HG02884 (cell line): ENCODE measurements around the gene ATAT1.

Source experiments
- ATAC-seq: cut with Tn5 transposase; IDR thresholded peaks from one replicate; pipeline ENCODE4 v1.9.1; 2021; ENCODE audit warnings: mild to moderate bottlenecking, moderate library complexity; ENCODE audit not compliant: unreplicated experiment

The ATAT1 gene

DNA sequence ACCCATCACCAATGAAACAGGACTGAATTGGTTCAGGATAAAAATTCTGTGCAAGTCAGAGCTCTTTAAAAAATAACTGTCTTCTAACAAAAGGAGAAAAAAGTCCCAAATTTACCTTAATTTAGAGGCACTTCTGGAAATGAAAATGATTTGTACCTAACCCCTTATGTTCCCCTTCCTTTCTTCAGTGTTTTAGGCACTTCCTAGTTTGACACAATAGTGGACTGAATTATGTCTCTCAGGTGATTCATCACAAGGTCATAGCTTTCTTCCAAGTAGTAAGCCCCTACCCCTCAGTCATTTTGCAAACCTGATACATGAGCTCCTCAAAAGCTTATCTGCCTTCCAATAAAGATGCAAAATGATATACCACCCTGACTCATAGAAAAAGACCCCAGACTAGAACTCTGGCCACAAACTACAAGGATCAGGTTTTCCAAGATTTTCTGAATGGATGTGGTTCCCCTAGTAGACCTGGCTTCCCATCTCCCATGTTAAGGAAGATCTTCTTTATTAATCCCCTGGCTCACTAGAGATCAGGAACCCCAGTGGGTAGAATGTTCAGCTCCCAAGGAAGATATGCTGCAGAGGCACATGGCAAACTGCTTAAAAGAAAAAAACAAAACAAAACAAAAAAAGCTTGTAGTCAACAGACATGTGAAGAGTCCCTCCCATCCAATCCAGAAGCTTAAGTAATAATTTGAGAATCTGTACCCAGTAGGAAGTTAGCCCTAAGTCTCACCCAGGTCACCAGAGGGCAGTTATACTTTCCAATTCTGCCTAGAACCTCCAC lies 13.2 kb upstream of the ATAT1 start:
- no peak for ATAC-seq

DNA sequence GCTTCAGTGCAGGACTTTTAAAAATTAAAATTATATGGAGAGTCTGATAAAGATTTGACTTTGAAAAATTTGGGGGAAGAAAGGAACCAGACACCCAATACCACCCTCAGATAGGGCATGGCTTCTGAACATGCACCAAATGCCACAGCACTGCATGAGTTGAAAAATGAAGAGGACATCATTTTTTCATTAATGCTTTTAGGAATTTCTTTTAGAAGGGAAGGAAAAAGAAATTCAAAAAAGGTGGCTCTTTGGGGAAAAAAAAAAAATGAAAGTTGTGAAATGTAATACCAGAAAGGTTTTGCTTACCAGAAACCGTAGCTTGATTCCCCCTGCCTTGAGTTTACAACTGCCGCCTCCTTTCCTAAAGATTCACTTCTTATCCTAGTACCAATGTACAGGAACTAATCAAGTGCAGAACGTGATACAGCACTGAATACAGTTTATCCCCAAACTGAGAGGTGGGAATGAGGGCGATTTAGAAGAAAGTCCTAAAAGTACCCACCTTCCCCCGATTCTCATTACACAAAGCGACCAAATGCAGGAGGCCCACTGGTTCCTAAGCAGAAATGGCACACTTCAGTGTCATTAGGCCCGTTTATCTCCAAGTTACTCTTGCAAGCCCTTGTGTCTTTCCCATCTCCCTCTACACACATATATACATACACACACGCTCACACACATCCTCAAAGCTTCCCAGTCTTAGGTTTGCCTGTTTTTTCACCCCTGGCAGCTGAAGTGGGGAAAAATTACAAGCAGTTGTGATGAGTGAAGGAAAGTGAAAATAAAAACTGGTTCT lies 12.4 kb upstream of the ATAT1 start:
- no peak for ATAC-seq

GRCh38 chr6:30614843-30615218 lies 11.8 kb upstream of the ATAT1 start:
- peak; percentile 37 for ATAC-seq

- no peak for ATAC-seq
Observed at GRCh38 chr6:30615219-30615957, 11.3 kb upstream of the ATAT1 start.

- ATAC-seq: no peak
Observed at GRCh38 chr6:30615958-30616810, 10.5 kb upstream of the ATAT1 start.

- peak; percentile 75 for ATAC-seq
Observed at GRCh38 chr6:30616811-30617564, 9.7 kb upstream of the ATAT1 start, which contains the start of gene PPP1R10. TSS of gene PPP1R10 (minus strand) at chr6:30617243. CDS start at chr6:30609944, 7,299 bp downstream.

DNA sequence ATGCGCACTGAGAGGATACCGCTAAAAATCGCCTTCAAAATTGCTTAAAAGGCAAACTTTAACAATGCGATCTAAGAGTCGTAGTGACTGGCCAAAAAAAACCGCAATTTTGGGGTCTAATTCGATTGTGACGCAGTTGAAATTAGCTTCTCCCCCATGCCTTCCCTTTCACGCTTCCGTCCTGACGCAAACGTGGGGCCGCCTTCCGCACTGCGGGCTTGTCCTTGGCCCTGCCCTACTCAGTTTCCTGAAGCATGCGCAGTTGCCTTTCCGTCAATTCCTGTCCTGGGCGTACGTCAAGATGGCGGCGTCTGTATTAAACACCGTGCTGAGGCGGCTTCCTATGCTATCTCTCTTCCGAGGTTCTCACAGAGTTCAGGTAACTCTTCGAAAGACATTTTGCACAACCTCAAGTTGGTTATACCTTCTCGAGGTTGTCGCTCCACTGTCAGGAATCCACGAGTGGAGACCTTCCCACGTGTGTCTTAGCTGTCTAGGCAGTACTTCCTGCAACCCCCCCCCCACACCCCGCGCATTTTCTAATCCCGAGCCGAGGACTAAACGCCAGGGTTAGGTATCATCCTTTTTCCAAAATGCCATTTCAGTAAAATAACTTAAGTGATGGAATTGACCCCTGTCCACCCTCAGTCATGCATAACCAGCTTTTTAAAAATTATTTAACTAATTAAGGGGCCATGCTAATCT lies 9.0 kb upstream of the ATAT1 start, which contains the start of gene MRPS18B:
MRPS18B (plus strand) TSS at position 276 of the 705 bp plus-strand sequence; CDS start at position 302, 26 bp downstream.
- ATAC-seq: peak; percentile 61

DNA sequence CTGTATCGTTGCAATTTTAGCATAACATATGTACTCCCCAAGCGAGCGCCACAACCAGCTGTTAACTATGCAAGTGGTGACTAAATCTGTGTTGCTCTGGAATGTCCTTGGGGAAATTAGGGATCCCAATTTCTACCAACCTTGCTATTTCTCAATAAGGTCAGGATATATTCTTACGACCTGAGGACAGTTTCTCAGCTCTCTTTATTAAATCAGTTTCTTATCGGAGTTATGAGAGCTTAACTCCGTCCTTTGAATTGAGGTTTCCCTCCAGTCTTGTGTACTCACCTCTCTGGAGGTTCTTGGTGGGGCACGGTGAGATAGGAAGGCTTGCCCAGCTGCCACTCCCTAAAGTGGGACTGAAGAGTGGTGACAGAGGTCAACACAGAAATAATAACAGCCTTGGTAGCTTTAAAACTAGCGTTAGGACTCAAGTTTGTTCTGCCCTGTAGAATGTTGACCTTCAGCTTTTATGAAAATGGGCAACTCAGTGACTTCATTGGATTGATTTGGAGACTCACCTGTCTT lies 8.3 kb upstream of the ATAT1 start:
- no peak for ATAC-seq

DNA sequence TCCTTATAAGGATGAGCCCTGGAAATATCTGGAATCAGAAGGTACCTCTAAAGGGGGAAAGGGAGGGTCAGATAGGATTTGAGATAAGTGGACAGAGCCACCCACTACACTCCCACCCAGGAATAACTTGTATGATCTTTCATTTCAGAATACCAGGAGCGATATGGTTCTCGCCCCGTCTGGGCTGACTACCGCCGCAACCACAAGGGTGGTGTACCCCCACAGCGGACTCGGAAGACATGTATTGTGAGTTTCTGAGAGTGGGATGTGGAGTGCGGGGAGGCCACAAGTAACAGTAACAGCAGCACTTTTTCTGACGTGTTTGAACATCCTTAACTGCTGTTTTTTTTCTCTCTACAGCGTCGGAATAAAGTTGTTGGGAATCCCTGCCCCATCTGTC lies 7.1 kb upstream of the ATAT1 start:
- no peak for ATAC-seq

DNA sequence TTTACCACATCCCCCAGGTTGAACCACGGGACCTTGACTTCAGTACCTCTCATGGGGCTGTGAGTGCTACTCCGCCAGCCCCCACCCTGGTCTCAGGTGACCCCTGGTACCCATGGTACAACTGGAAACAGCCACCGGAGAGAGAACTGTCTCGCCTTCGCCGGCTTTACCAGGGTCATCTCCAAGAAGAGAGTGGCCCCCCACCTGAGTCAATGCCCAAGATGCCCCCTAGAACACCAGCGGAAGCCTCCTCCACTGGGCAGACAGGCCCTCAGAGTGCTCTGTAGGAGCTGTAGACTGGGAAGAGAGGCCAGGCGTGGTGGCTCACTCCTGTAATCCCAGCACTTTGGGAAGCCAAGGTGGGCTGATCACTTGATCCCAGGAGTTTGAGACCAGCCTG lies 1.2 kb upstream of the ATAT1 start:
- ATAC-seq: no peak

DNA sequence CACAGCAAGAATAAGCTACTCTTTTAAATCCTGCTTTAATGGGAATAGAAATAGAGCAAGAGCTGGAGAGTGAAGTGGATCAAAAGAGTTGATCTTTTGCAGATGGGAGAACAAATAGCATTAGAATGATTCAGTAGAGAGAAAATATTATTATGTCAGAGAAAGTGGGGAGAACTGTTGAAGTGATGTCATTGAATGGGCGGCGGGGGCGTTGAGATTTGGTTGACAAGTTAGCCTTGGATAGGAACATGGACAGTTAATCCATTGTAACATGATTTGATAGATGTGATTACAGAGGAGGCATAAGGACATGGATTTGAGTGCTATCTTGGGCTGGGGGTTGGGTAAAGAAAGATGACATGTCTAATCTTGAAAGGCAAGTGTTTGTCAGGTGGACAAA lies 9.2 kb downstream of the ATAT1 start:
- no peak for ATAC-seq

- no peak for ATAC-seq
Observed at GRCh38 chr6:30640481-30640880, 13.8 kb downstream of the ATAT1 start.

GRCh38 chr6:30641048-30641447 lies 14.4 kb downstream of the ATAT1 start:
- no peak for ATAC-seq

DNA sequence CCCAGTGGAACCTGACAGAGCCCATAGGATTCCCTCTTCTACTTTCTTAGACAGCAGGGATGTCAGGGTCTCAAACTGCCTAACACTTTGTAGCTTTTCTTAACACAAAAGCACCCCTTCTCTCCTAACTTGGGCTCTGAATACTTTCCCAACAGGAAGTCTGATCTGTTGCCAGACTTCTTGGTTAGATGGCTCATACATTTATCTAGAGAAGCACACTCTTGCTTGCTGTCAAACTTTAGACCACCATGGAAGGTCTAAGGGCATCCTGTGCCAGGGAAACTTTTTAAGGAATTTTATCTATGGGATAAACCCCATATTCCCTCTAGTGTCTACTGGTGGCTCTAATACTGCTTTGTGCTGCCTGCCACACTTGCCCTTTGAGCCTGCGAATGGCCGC lies 17.0 kb downstream of the ATAT1 start:
- no peak for ATAC-seq

DNA sequence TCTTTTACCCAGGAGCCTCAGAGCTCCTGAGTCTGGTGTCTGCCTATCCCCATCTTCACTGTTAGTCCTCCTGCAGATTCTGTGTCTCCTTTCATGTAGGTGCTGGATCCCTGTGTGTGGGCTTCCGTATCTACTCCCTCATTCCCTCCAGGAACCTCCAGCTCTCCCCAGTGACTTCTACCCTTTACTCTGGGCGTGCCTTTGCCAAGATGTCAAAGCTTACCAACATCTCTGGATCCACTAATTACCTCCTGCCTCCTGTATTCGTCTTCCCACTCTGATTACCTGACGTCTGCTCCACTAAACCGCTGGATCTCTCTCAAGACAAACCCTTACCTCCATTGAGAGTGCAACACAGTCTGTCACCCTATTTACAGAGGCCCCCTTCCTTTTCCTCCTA lies 18.1 kb downstream of the ATAT1 start:
- ATAC-seq: no peak

DNA sequence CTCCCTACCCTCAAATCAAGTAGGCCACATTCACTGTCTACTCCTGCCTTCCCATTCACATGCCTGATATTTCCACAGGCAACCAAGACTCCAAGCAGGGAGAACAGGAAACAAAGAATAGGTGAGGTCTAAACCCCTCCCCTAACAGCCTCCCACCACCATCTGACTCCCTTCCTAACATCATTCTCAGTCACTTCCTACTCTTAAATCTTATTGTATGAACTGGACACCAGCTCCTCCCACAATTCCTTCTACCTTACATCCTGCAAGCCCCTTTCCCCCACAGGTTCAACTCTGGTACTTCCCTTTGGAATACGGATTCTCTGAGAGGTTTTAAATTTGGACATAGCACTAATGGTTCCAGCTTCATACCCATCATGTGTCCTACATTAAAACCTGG lies 19.3 kb downstream of the ATAT1 start:
- no peak for ATAC-seq

DNA sequence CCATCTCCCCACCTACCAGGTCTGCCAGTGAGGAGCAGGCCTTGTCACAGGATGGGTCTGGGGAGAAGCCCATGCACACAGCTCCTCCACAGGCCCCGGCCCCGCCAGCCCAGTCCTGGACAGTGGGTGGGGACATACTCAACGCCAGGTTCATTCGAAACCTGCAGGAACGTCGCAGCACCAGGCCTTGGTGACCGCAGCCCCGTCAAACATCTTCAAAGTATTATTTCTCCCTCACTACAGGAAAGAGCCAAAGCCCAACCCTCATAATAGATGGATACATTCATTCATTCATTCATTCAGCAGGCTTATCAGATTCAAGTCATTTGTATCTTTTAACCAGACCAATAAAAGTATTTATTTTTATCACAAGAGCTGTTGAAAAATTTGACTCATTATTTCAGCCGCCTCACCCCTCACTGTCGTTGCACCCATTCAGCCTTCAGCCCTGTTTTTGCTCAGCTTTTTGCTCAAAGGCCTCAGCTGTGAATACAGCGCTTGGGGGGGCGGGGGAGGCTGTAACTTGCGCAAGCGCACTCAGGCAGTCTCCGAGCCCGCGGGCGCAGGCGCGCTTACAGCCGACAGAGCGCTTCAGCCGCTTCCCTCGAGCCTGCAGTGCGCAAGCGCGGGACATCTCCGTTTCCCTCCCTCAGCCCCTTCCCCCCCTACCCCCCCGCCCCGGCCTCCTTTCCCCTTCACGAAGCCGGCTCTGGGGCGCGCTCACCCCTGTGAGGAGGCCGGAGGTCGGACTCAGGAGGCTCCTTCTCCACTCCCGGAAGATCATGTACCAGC lies 20.0 kb downstream of the ATAT1 start, which contains the start of gene C6orf136:
C6orf136 (plus strand) TSS at position 684 of the 792 bp plus-strand sequence; CDS start at position 783, 99 bp downstream.
- peak; percentile 49 for ATAC-seq
